Measurements from ENCODE around the gene GPX1. TPM values are rescaled to one million over a fixed set of nuclear protein-coding genes. Genes with fewer than 3 reads are reported as not detected.
"Not testable (repeated sequence)": the region's sequence is repeated elsewhere in the genome, so short reads cannot be mapped to it uniquely, and the experiment has no call there.

GPX1 gene
- 386 and 394 TPM in 2 replicates for total RNA-seq (2021)
- Bru-seq, nascent RNA, result percentile 88 among the genes with signal in this experiment
- percentile 89 among the genes with signal in this experiment for BruChase-seq, experiment 1, labeled RNA remaining after a 2-hour chase
- percentile 96 among the genes with signal in this experiment for BruChase-seq, experiment 2, labeled RNA remaining after a 6-hour chase
- long read RNA-seq, transcript GPX1-201 (1 exons, 1,135 nt), result minor isoform, 15 of 424 reads
- long read RNA-seq, transcript GPX1-202 (2 exons, 1,151 nt), result major isoform, 407 of 424 reads
- long read RNA-seq, partial matches to known transcripts, result 0 of 424 reads
- long read RNA-seq, other reads (novel, unspliced or antisense), result 0 of 424 reads

DNA sequence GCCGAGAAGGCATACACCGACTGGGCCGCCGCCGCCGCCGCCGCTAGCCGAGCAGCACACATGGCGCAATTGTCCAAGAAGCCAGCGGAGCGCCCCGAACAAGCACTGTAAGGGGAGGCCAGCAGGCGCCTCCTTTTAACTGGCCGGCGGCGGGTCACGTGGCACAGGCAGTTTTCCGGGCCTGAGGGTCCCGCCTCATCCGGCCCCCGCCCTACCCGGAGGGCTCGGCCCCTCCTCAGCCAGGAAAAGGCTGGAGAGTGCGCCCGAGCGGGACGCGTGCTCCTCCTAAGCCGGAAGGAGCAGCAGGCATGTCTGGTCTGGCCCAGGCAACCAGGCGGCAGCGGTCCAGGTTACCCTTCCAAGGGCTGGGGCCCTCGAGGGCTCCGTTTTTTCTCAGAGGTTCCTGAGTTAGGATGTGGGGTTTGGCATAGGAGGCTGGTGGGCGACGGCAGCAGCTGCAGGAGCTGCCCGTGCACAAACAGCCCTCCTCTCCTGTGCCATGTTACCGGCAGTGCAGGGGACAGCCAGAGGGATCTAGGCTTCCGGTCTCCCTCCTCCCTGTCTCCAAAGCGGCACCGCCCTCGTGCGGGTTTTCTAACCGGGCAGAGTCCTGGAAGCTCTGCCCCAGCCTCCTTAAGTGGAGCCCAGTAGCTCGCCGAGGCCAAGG is at the start of gene GPX1:
GPX1 (minus strand) TSS at position 137 of the 667 bp plus-strand sequence; CDS start at position 62, 75 bp downstream.
- BruUV-seq (replicated peaks), result TSS peak; percentile 84
- POLR2A ChIA-PET (ENCODE audit: unreplicated experiment), result interaction anchor here (0.6 to 2.2 kb wide), 4 partner anchors 18 to 193 kb away, joined by 3 to 19 read pairs (median 4); partner anchors contain the start of gene USP4

DNA sequence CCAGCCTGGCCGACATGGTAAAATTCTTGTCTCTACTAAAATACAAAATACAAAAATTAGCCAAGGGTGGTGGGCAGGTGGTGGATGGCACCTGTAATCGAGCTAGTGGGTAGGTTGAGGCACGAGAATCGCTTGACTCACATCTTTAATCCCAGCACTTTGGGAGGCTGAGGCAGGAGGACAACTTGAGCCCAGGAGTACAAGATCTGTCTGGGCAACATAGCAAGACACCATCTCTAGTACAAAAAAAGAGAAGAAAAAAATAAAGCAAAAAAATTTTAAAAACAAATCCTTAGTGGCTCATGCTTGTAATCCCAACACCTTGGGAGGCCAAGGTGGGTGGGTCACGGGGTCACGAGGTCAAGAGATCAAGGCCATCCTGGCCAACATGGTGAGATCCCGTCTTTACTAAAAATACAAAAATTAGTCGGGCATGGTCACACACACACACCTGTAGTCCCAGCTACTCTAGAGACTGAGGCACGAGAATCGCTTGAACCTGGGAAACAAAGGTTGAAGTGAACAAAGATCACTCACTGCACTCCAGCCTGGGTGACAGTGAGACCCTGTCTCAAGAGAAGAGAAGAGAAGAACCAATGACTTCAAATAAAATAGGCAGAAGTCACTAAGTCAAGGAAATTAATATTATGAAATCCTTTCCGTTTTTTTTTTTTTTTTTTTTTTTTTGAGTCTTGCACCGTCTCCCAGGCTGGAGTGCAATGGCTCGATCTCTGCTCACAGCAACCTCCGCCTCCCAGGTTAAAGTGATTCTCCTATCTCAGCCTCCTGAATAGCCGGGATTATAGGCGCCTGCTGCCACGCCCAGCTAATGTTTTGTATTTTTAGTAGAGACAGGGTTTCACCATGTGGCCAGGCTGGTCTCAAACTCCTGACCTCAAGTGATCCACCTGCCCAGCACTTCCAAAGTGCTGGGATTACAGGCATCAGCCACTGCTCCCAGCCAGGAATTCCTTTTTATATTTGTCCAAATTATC is 48.7 kb upstream of the GPX1 start:
- H3K27me3 ChIP-seq (ENCODE audit: insufficient read depth, low read depth), result no peaks in the 10 kb centered on the region
- no peaks in the 10 kb centered on the region for H3K9me3 ChIP-seq (ENCODE audit: insufficient read depth, low read depth)
- POLR2A ChIA-PET (ENCODE audit: unreplicated experiment), result no interaction called here
- no peak overlapping the region for H3K4me3 ChIP-seq
- H3F3A ChIP-seq (ENCODE audit: insufficient read depth, low read depth), result peaks cover 24% of the 10 kb centered on the region
- CTCF ChIA-PET, result interaction anchor here (0.6 to 1.6 kb wide), 2 partner anchors 8 to 33 kb away, joined by 4 to 6 read pairs; no protein-coding TSS in a partner anchor
- no TSS peak for BruUV-seq (replicated peaks)
- no peaks in the 10 kb centered on the region for H3K9me2 ChIP-seq (ENCODE audit: insufficient read depth)
- no peaks in the 10 kb centered on the region for H3K36me3 ChIP-seq (ENCODE audit: low read depth)
- intact Hi-C loops (cut with micrococcal nuclease; ENCODE audit: unreplicated experiment), result no loop called here
- H3K4me2 ChIP-seq, result peak overlapping the region; percentile 19; the same call in 1 of the 2 replicates
- TF ChIP-seq, protein P1, sequence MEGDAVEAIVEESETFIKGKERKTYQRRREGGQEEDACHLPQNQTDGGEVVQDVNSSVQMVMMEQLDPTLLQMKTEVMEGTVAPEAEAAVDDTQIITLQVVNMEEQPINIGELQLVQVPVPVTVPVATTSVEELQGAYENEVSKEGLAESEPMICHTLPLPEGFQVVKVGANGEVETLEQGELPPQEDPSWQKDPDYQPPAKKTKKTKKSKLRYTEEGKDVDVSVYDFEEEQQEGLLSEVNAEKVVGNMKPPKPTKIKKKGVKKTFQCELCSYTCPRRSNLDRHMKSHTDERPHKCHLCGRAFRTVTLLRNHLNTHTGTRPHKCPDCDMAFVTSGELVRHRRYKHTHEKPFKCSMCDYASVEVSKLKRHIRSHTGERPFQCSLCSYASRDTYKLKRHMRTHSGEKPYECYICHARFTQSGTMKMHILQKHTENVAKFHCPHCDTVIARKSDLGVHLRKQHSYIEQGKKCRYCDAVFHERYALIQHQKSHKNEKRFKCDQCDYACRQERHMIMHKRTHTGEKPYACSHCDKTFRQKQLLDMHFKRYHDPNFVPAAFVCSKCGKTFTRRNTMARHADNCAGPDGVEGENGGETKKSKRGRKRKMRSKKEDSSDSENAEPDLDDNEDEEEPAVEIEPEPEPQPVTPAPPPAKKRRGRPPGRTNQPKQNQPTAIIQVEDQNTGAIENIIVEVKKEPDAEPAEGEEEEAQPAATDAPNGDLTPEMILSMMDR (conservative IDR thresholded peaks at IDR 0.05), result no peak
- TF ChIP-seq EZH2 (IDR thresholded peaks at IDR 0.05; ENCODE audit: low read depth), result no peak
- H2AFZ ChIP-seq, result no peak overlapping the region
- H3K79me2 ChIP-seq (ENCODE audit: low read depth), result peaks cover 98% of the 10 kb centered on the region
- peaks cover 72% of the 10 kb centered on the region for H4K20me1 ChIP-seq (ENCODE audit: insufficient read depth)
- no peak for DNase-seq
- peak overlapping the region; percentile 23; the same call in 1 of the 2 replicates for H3K27ac ChIP-seq
- peaks cover 24% of the 10 kb centered on the region for H3K4me1 ChIP-seq (replicated peaks; ENCODE audit: insufficient read depth)

More for the DNA sequence above, at the start of gene GPX1:
- Histone ChIP-seq H2AFZ (peak within 1 kb of the TSS; percentile 76), H3K79me2 (ENCODE audit: low read depth) (peaks cover 26% of the 10 kb centered on the region), H3K9me2 (ENCODE audit: insufficient read depth) (no peaks in the 10 kb centered on the region), H3K36me3 (ENCODE audit: low read depth) (peaks cover 15% of the 10 kb centered on the region), H3K27ac (peak within 1 kb of the TSS; percentile 77), H3K4me2 (peak within 1 kb of the TSS; percentile 86), H3K4me1 (replicated peaks; ENCODE audit: insufficient read depth) (peaks cover 28% of the 10 kb centered on the region), H3F3A (ENCODE audit: insufficient read depth, low read depth) (peaks cover 59% of the 10 kb centered on the region; the same call in 1 of the 2 replicates), H3K9me3 (ENCODE audit: insufficient read depth, low read depth) (no peaks in the 10 kb centered on the region), H3K27me3 (ENCODE audit: insufficient read depth, low read depth) (no peaks in the 10 kb centered on the region), H3K4me3 (peak within 1 kb of the TSS; percentile 80), H4K20me1 (ENCODE audit: insufficient read depth) (peaks cover 5% of the 10 kb centered on the region; the same call in 1 of the 2 replicates)
- intact Hi-C loops (cut with micrococcal nuclease; ENCODE audit: unreplicated experiment), result loop anchor here (1.0 to 5.0 kb wide), 2 partner anchors 18 to 54 kb away; partner anchors contain the start of genes RHOA, TCTA and USP4
- TF ChIP-seq, protein P1 (conservative IDR thresholded peaks at IDR 0.05), result no peak
- TF ChIP-seq EZH2 (IDR thresholded peaks at IDR 0.05; ENCODE audit: low read depth), result no peak
- peak; percentile 82 to 97 for DNase-seq
- CTCF ChIA-PET, result interaction anchor here (0.5 to 1.0 kb wide), 2 partner anchors 19 to 445 kb away, joined by 3 read pairs; partner anchors contain the start of genes INKA1 and USP4

DNA sequence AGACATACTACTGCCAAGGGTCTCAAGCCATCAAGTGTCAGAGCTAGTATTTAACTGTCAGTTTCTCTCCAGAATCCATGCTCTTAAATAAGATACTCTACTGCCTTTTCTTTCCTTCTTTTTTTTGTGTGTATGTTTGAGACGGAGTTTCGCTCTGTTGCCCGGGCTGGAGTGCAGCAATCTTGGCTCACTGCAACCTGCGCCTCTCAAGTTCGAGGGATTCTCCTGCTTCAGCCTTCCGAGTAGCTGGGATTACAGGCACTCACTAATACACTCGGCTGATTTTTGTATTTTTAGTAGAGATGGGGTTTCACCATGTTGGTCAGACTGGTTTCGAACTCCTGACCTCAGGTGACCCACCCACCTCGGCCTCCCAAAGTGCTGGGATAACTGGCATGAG is 47.4 kb upstream of the GPX1 start:
- H3K9me2 ChIP-seq (ENCODE audit: insufficient read depth); H3K36me3 ChIP-seq (ENCODE audit: low read depth); BruUV-seq (replicated peaks); intact Hi-C loops (cut with micrococcal nuclease; ENCODE audit: unreplicated experiment); H3K9me3 ChIP-seq (ENCODE audit: insufficient read depth, low read depth); DNase-seq; CTCF ChIA-PET; H3K4me3 ChIP-seq; H2AFZ ChIP-seq; H3K27ac ChIP-seq; H3K4me2 ChIP-seq; H3K27me3 ChIP-seq (ENCODE audit: insufficient read depth, low read depth): not testable (repeated sequence)
- Histone ChIP-seq H3F3A (ENCODE audit: insufficient read depth, low read depth) (peaks cover 24% of the 10 kb centered on the region), H4K20me1 (ENCODE audit: insufficient read depth) (peaks cover 75% of the 10 kb centered on the region), H3K4me1 (replicated peaks; ENCODE audit: insufficient read depth) (peaks cover 23% of the 10 kb centered on the region), H3K79me2 (ENCODE audit: low read depth) (peaks cover 98% of the 10 kb centered on the region)
- POLR2A ChIA-PET (ENCODE audit: unreplicated experiment), result interaction anchor here (0.6 kb wide), 1 partner anchor 398 kb away, joined by 13 read pairs; the partner anchor contains the start of gene WDR6

Data from PC-9 (cell line).